Right atrium auricular region (tissue), 2 donors: ENCODE measurements around the gene MYL4. TPM values are rescaled to one million over a fixed set of nuclear protein-coding genes. Genes with fewer than 3 reads are reported as not detected.
A peak's percentile ranks its signal among the peaks of the same experiment; 100 is the strongest.
"Not testable (repeated sequence)": the region's sequence is repeated elsewhere in the genome, so short reads cannot be mapped to it uniquely, and the experiment has no call there.

ENCODE experiments used
- DNase-seq: peaks from one replicate; pipeline ENCODE4 v3.0.0-alpha.2; 2019; ENCODE audit warnings: low spot score
- H3K27ac ChIP-seq, 2 donors: fragments of 200-600 bp; sonication (generic); 1 replicate in 1 of 2; 2 replicates in 1 of 2; pipeline ENCODE4 v1.5.1; 2016 to 2019
- H3K27me3 ChIP-seq, 2 donors: fragments of 200-600 bp; sonication (generic); one replicate each; pipeline versions ENCODE4 v1.5.1 to v1.6.0; 2017 to 2019
- H3K36me3 ChIP-seq: fragments of 200-600 bp; sonication (generic); one replicate; pipeline ENCODE4 v1.5.1; 2016
- H3K4me1 ChIP-seq, 2 donors: fragments of 200-600 bp; sonication (generic); one replicate each; pipeline versions ENCODE4 v1.5.1 to v1.6.0; 2017 to 2019
- H3K4me3 ChIP-seq, 2 donors: fragments of 200-600 bp; sonication (generic); 1 replicate in 1 of 2; 2 replicates in 1 of 2; pipeline ENCODE4 v1.5.1; 2017 to 2019; ENCODE audit warnings: mild to moderate bottlenecking in 1 of 2, moderate library complexity in 1 of 2
- H3K9me3 ChIP-seq, 2 donors: fragments of 200-600 bp; sonication (generic); one replicate each; pipeline ENCODE4 v1.5.1; 2019
- CTCF ChIP-seq, 2 donors: fragments of 200-600 bp; sonication (generic); IDR thresholded peaks; one replicate each; pipeline ENCODE4 v1.5.1; 2019; ENCODE audit warnings: antibody characterized with exemption in 2 of 2
- total RNA-seq, 2 donors: library from RNA; depleted of rRNA; stranded (reverse); fragments of >200 nt; gene quantifications; one replicate each; pipeline ENCODE4 v1.1.0, GENCODE V29; 2016

MYL4 gene
- total RNA-seq, 2 donors from 2014 or later = 3,895 to 5,829 TPM

- Histone ChIP-seq H3K4me3 (no peak overlapping the region), H3K4me1 (peaks cover 0 to 15% of the 10 kb centered on the region in 2 donors), H3K27ac (peak overlapping the region; percentile 22 to 51), H3K9me3 (no peaks in the 10 kb centered on the region), H3K27me3 (no peaks in the 10 kb centered on the region), H3K36me3 (no peaks in the 10 kb centered on the region)
- no peak for TF ChIP-seq CTCF (IDR thresholded peaks at IDR 0.05)
- DNase-seq = no peak
These were observed 56.9 kb downstream of the MYL4 start for GRCh38 chr17:47265983-47266541.

GRCh38 chr17:47266782-47267181, 57.6 kb downstream of the MYL4 start:
- H3K27me3 ChIP-seq = no peaks in the 10 kb centered on the region
- peak overlapping the region in 1 of 2 donors; percentile 22 for H3K27ac ChIP-seq
- no peak for TF ChIP-seq CTCF (IDR thresholded peaks at IDR 0.05)
- H3K4me3 ChIP-seq = no peak overlapping the region
- no peak for DNase-seq
- H3K4me1 ChIP-seq = peaks cover 0 to 15% of the 10 kb centered on the region in 2 donors
- no peaks in the 10 kb centered on the region for H3K36me3 ChIP-seq
- no peaks in the 10 kb centered on the region for H3K9me3 ChIP-seq

GRCh38 chr17:47267354-47267828, 58.2 kb downstream of the MYL4 start:
- DNase-seq = no peak
- peaks cover 0 to 15% of the 10 kb centered on the region in 2 donors for H3K4me1 ChIP-seq
- peak overlapping the region in 1 of 2 donors; percentile 15 for H3K27ac ChIP-seq
- H3K27me3 ChIP-seq = no peaks in the 10 kb centered on the region
- no peaks in the 10 kb centered on the region for H3K9me3 ChIP-seq
- H3K4me3 ChIP-seq = no peak overlapping the region
- H3K36me3 ChIP-seq = no peaks in the 10 kb centered on the region
- TF ChIP-seq CTCF (IDR thresholded peaks at IDR 0.05) = no peak

- H3K4me3 ChIP-seq, H3K36me3 ChIP-seq, H3K9me3 ChIP-seq, H3K27me3 ChIP-seq, DNase-seq, H3K27ac ChIP-seq: not testable (repeated sequence)
- peaks cover 0 to 15% of the 10 kb centered on the region in 2 donors for H3K4me1 ChIP-seq
These were observed 59.8 kb downstream of the MYL4 start for GRCh38 chr17:47268964-47269363.

- not testable (repeated sequence) for DNase-seq, H3K9me3 ChIP-seq, H3K27ac ChIP-seq, H3K27me3 ChIP-seq, H3K4me3 ChIP-seq, H3K36me3 ChIP-seq
- peaks cover 0 to 23% of the 10 kb centered on the region in 2 donors for H3K4me1 ChIP-seq
These were observed 60.6 kb downstream of the MYL4 start for GRCh38 chr17:47269561-47270280.

GRCh38 chr17:47270946-47271705, 62.0 kb downstream of the MYL4 start:
- TF ChIP-seq CTCF (IDR thresholded peaks at IDR 0.05) = no peak
- Histone ChIP-seq H3K27me3 (no peaks in the 10 kb centered on the region), H3K4me3 (no peak overlapping the region), H3K27ac (no peak overlapping the region), H3K9me3 (no peaks in the 10 kb centered on the region), H3K4me1 (peaks cover 0 to 28% of the 10 kb centered on the region in 2 donors), H3K36me3 (no peaks in the 10 kb centered on the region)
- no peak for DNase-seq
